ENCODE data around the gene EIF2S3.

The EIF2S3 gene

DNA sequence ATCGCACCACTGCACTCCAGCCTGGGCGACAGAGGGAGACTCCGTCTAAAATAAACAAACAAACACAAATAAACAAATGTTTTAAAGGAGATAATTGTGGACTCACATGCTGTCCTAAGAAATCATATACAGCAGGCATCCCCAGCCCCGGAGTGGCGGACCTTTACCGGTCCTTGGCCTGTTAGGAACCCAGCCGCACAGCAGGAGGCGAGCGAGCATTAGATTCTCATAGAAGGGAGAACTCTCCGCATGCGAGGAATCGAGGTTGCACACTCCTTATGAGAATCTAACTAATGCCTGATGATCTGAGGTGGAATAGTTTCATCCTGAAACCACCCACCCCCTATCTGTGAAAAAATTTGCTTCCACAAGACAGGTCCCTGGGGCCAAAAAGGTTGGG, 39.0 kb downstream of the EIF2S3 start:
- Histone ChIP-seq H3K27ac (ENCODE audit: low read length) (no peak overlapping the region), H3K36me3 (replicated peaks; ENCODE audit: low read depth, low read length) (no peaks in the 10 kb centered on the region), H3K4me1 (ENCODE audit: low read length) (no peaks in the 10 kb centered on the region), H3K4me3 (ENCODE audit: low read length) (no peak overlapping the region), H3K9me3 (ENCODE audit: insufficient read depth, low read length) (no peaks in the 10 kb centered on the region), H4K20me1 (ENCODE audit: insufficient read depth, low read length) (no peaks in the 10 kb centered on the region), H3K27me3 (ENCODE audit: low read depth, low read length) (no peaks in the 10 kb centered on the region), H3K9ac (ENCODE audit: low read length) (no peak overlapping the region), H2AFZ (ENCODE audit: low read depth, low read length) (no peak overlapping the region), H3K4me2 (ENCODE audit: low read length) (no peak overlapping the region), H3K79me2 (ENCODE audit: low read length) (no peaks in the 10 kb centered on the region)
- no peak for TF ChIP-seq EZH2phosphoT487 (IDR thresholded peaks at IDR 0.05; ENCODE audit: low read depth)
- no peak for TF ChIP-seq CTCF (IDR thresholded peaks at IDR 0.05; ENCODE audit: low read depth, low read length)

GRCh38 chrX:24097741-24098260, 43.0 kb downstream of the EIF2S3 start:
- Histone ChIP-seq H3K36me3 (replicated peaks; ENCODE audit: low read depth, low read length) (no peaks in the 10 kb centered on the region), H3K9ac (ENCODE audit: low read length) (no peak overlapping the region), H3K4me2 (ENCODE audit: low read length) (no peak overlapping the region), H3K27ac (ENCODE audit: low read length) (no peak overlapping the region), H4K20me1 (ENCODE audit: insufficient read depth, low read length) (no peaks in the 10 kb centered on the region), H3K4me3 (ENCODE audit: low read length) (no peak overlapping the region), H3K4me1 (ENCODE audit: low read length) (peaks cover 10% of the 10 kb centered on the region; the same call in 1 of the 2 replicates), H3K27me3 (ENCODE audit: low read depth, low read length) (no peaks in the 10 kb centered on the region), H2AFZ (ENCODE audit: low read depth, low read length) (no peak overlapping the region), H3K9me3 (ENCODE audit: insufficient read depth, low read length) (no peaks in the 10 kb centered on the region), H3K79me2 (ENCODE audit: low read length) (no peaks in the 10 kb centered on the region)
- TF ChIP-seq CTCF (IDR thresholded peaks at IDR 0.05; ENCODE audit: low read depth, low read length), result no peak

- H2AFZ ChIP-seq (ENCODE audit: low read depth, low read length), result no peak overlapping the region
- no peak overlapping the region for H3K27ac ChIP-seq (ENCODE audit: low read length)
- H3K36me3 ChIP-seq (replicated peaks; ENCODE audit: low read depth, low read length), result no peaks in the 10 kb centered on the region
- no peaks in the 10 kb centered on the region for H3K27me3 ChIP-seq (ENCODE audit: low read depth, low read length)
- no peak for TF ChIP-seq CTCF (IDR thresholded peaks at IDR 0.05; ENCODE audit: low read depth, low read length)
- H3K9me3 ChIP-seq (ENCODE audit: insufficient read depth, low read length), result no peaks in the 10 kb centered on the region
- no peak overlapping the region for H3K9ac ChIP-seq (ENCODE audit: low read length)
- no peaks in the 10 kb centered on the region for H3K79me2 ChIP-seq (ENCODE audit: low read length)
- no peaks in the 10 kb centered on the region for H4K20me1 ChIP-seq (ENCODE audit: insufficient read depth, low read length)
- H3K4me3 ChIP-seq (ENCODE audit: low read length), result peak overlapping the region; percentile 34; the same call in 1 of the 2 replicates
- peaks cover 10% of the 10 kb centered on the region; the same call in 1 of the 2 replicates for H3K4me1 ChIP-seq (ENCODE audit: low read length)
- H3K4me2 ChIP-seq (ENCODE audit: low read length), result peak overlapping the region; percentile 54
Observed at GRCh38 chrX:24098932-24099331, 44.2 kb downstream of the EIF2S3 start.

GRCh38 chrX:24099394-24099793, 44.6 kb downstream of the EIF2S3 start:
- Histone ChIP-seq H4K20me1 (ENCODE audit: insufficient read depth, low read length) (no peaks in the 10 kb centered on the region), H3K79me2 (ENCODE audit: low read length) (no peaks in the 10 kb centered on the region), H3K9me3 (ENCODE audit: insufficient read depth, low read length) (no peaks in the 10 kb centered on the region), H2AFZ (ENCODE audit: low read depth, low read length) (no peak overlapping the region; the same call in 1 of the 2 replicates), H3K36me3 (replicated peaks; ENCODE audit: low read depth, low read length) (no peaks in the 10 kb centered on the region), H3K4me1 (ENCODE audit: low read length) (peaks cover 10% of the 10 kb centered on the region; the same call in 1 of the 2 replicates), H3K4me3 (ENCODE audit: low read length) (peak overlapping the region; percentile 34; the same call in 1 of the 2 replicates), H3K27ac (ENCODE audit: low read length) (no peak overlapping the region), H3K27me3 (ENCODE audit: low read depth, low read length) (no peaks in the 10 kb centered on the region), H3K4me2 (ENCODE audit: low read length) (peak overlapping the region; percentile 54), H3K9ac (ENCODE audit: low read length) (no peak overlapping the region)
- no peak for TF ChIP-seq CTCF (IDR thresholded peaks at IDR 0.05; ENCODE audit: low read depth, low read length)
- TF ChIP-seq EZH2phosphoT487 (IDR thresholded peaks at IDR 0.05; ENCODE audit: low read depth), result no peak

All from OCI-LY3 (cell line).